BE2C (cell line): ENCODE results near the gene UTS2R.

ENCODE experiments used
- DNase-seq: peaks from one replicate; pipeline ENCODE4 v3.0.0-alpha.2; 2020
- H3K27me3 ChIP-seq: fragments of 250-450 bp; sonication (Bioruptor Pico); 2 replicates; pipeline ENCODE4 v1.5.1; 2020; ENCODE audit warnings: mild to moderate bottlenecking
- H3K36me3 ChIP-seq: fragments of 250-450 bp; sonication (Bioruptor Pico); 2 replicates; pipeline ENCODE4 v1.5.1; 2020; ENCODE audit warnings: mild to moderate bottlenecking
- H3K4me1 ChIP-seq: fragments of 250-450 bp; sonication (Bioruptor Pico); 2 replicates; pipeline ENCODE4 v1.5.1; 2020
- H3K4me3 ChIP-seq: 2 replicates; pipeline ENCODE4 v1.5.1; 2011; ENCODE audit warnings: low read depth, low read length
- H3K9me3 ChIP-seq: fragments of 250-450 bp; sonication (Bioruptor Pico); 2 replicates; pipeline ENCODE4 v1.5.1; 2020
- TF ChIP-seq, protein P1 (sequence below): IDR thresholded peaks from 2 replicates; pipeline ENCODE4 v1.5.1; 2012; ENCODE audit warnings: mild to moderate bottlenecking, low read depth, low read length

The UTS2R gene

GRCh38 chr17:82416771-82417170 lies 45.2 kb downstream of the UTS2R start:
- no peaks in the 10 kb centered on the region for H3K27me3 ChIP-seq
- peaks cover 12% of the 10 kb centered on the region for H3K4me1 ChIP-seq
- H3K9me3 ChIP-seq: no peaks in the 10 kb centered on the region
- H3K36me3 ChIP-seq: peaks cover 6% of the 10 kb centered on the region
- no peak for DNase-seq
- no peak overlapping the region for H3K4me3 ChIP-seq
- TF ChIP-seq, protein P1, sequence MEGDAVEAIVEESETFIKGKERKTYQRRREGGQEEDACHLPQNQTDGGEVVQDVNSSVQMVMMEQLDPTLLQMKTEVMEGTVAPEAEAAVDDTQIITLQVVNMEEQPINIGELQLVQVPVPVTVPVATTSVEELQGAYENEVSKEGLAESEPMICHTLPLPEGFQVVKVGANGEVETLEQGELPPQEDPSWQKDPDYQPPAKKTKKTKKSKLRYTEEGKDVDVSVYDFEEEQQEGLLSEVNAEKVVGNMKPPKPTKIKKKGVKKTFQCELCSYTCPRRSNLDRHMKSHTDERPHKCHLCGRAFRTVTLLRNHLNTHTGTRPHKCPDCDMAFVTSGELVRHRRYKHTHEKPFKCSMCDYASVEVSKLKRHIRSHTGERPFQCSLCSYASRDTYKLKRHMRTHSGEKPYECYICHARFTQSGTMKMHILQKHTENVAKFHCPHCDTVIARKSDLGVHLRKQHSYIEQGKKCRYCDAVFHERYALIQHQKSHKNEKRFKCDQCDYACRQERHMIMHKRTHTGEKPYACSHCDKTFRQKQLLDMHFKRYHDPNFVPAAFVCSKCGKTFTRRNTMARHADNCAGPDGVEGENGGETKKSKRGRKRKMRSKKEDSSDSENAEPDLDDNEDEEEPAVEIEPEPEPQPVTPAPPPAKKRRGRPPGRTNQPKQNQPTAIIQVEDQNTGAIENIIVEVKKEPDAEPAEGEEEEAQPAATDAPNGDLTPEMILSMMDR: peak; percentile 32

DNA sequence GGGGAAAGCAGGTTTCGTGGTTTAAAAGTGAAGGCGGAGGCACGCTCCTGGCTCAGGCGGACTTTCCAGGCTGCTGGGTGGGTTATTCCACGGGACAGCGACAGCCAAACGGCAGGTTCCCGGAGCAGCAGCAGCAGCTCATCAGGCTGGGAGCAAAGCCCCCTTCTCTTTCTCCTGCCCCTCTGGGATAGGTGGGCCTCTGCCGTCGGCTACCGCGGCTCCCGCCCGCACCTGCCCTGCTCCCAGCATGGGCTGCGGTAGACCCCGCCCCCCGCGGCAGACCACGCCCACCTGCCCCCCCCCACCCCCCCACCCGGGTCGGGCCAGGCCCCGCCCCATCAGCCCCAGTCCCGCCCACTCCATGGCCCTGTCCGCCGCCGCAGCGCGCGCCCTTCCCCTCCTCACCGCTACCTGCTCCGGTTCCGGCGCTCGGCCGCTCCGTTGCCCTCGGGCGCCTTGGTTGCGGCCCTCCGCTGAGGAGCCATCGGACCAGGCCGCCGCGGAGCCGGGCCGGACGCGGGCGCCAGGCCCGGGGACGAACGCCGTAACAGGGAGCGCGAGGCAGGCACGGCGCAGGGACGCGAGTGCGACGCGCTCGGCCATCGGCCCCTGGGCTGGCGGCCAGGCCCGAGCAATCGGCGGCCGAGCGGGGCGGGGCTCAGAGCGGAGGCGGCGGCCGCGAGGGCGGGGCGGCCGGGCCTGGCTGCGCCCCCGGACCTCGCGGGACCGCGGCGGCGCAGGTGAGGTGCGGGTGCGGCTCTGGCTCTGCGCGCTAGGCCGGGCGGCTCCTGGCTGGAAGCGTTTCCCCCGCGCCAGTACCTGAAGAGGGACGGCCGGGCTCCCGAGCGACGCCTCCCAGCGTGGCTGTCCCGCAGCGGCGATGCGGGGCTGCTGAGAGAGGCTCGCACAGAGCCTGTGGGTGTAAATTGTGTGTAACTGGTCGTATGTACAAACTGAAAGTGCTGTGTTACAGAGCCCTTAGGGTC lies 46.7 kb downstream of the UTS2R start, which contains the start of the genes HEXD and OGFOD3:
HEXD (plus strand) TSS at position 347 of the 986 bp plus-strand sequence. CDS start 1,453 bp downstream, outside the sequence.
OGFOD3 (minus strand) TSS at position 586 of the 986 bp plus-strand sequence; CDS start at position 485, 101 bp downstream.
- H3K36me3 ChIP-seq: peaks cover 6% of the 10 kb centered on the region
- H3K4me3 ChIP-seq: peak within 1 kb of the TSS; percentile 81
- peaks cover 2% of the 10 kb centered on the region for H3K4me1 ChIP-seq
- H3K27me3 ChIP-seq: no peaks in the 10 kb centered on the region
- DNase-seq: peak; percentile 88
- TF ChIP-seq, protein P1: no peak
- H3K9me3 ChIP-seq: no peaks in the 10 kb centered on the region

DNA sequence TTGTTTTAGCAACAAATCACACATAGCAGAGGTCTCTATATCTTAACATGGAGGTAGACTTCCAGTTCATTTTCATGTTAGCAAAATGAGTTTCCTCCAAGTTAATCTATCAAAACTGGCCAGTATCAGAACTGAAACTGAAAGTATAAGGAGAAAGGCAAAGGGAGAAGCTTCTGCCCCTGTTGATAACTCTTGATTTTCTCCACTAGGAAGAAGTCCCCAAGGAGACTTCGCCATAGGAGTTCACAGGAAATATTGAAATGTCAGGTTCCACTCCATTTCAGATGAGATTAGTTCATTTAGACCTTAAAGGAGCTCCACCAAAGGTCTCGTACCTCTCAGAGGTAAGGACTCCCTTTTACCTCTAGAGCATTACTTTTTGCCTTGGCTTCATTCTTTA lies 48.0 kb downstream of the UTS2R start:
- DNase-seq: no peak
- no peaks in the 10 kb centered on the region for H3K9me3 ChIP-seq
- TF ChIP-seq, protein P1: no peak

GRCh38 chr17:82424001-82424862 lies 52.7 kb downstream of the UTS2R start:
- peaks cover 6% of the 10 kb centered on the region for H3K36me3 ChIP-seq
- DNase-seq: no peak
- H3K4me3 ChIP-seq: no peak overlapping the region
- no peaks in the 10 kb centered on the region for H3K9me3 ChIP-seq
- H3K27me3 ChIP-seq: no peaks in the 10 kb centered on the region
- no peaks in the 10 kb centered on the region for H3K4me1 ChIP-seq
- TF ChIP-seq, protein P1: peak; percentile 70

More for the DNA sequence above, 48.0 kb downstream of the UTS2R start:
- H3K4me3 ChIP-seq: no peak overlapping the region
- H3K36me3 ChIP-seq: peaks cover 6% of the 10 kb centered on the region
- H3K4me1 ChIP-seq: no peaks in the 10 kb centered on the region
- no peaks in the 10 kb centered on the region for H3K27me3 ChIP-seq

- Histone ChIP-seq H3K4me1 (no peaks in the 10 kb centered on the region), H3K4me3 (no peak overlapping the region), H3K27me3 (no peaks in the 10 kb centered on the region), H3K36me3 (peaks cover 6% of the 10 kb centered on the region), H3K9me3 (no peaks in the 10 kb centered on the region)
- no peak for DNase-seq
- TF ChIP-seq, protein P1: no peak
Measured at GRCh38 chr17:82424863-82425159, 53.2 kb downstream of the UTS2R start.
